ENCODE results near the gene UNC45B.
"Not testable (repeated sequence)": the region's sequence is repeated elsewhere in the genome, so short reads cannot be mapped to it uniquely, and the experiment has no call there.

Gene UNC45B

DNA sequence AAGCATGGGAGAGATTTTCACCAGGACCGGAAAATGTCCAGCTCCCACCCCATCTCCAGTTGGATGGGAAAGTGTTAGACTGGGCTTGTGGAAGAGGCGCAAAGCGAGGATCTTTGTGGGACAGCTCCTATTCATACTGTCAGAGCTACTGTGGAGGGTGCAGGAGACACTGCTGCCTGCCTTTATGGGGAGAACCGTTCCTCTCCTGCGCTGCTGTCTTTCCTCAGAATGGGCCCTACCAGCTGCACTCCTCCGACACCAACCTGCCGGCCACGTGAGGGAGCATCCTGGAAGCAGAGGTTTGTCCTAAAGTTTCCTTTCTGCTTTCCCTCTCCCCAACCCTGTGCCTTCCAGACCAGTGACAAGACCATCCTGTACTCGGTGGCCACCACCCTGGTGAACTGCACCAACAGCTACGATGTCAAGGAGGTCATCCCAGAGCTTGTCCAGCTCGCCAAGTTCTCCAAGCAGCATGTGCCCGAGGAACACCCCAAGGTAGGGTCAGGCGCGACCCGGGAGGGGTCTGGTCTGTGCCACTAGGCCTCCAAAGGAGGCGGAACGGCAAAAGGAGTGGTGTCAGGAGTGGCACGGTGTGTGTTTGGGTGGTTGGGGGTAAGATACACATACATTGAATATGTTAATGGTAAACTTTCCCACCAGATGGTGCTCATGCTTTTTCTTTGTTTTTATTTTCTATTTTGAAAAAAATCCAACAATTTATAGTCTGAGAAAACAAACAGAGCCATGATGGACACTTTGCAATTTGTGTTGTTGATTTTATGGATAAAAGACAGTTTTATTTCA, 23.6 kb downstream of the UNC45B start:
- peak; percentile 47 for DNase-seq (ENCODE audit: low spot score)

DNA sequence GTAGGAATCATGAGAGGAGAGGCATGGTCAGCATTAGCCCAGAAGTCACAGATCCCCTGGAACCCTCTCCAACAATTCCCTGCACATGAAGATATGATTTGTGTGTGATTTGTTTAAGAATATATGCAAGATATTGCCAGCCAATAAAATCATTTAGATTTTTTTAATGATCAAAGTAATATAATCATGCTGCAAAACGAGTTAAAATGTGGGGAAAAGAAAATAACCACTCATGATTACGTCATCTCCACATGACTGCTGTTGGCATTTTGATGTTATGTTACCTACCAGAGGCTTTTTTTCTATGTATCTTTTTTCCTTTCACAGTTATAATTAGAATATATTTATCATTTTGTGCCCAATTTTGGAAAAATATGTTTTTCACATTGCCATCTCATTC, 24.2 kb downstream of the UNC45B start:
- DNase-seq (ENCODE audit: low spot score): no peak

DNA sequence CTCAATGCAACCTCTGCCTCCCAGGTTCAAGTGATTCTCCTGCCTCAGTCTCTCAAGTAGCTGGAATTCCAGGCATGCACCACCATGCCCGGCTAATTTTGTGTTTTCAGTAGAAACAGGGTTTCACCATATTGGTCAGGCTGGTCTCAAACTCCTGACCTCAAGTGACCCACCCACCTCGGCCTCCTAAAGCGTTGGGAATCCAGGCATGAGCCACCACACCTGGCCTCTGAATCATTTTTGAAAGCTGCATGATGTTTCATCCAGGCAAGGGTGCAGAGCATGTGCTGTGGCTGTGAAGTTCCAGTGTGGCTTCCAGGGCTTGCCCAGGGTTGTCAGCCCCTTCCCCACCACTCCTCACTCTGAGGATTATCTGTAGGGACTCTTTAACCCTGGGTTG, 24.7 kb downstream of the UNC45B start:
- DNase-seq (ENCODE audit: low spot score): not testable (repeated sequence)

DNA sequence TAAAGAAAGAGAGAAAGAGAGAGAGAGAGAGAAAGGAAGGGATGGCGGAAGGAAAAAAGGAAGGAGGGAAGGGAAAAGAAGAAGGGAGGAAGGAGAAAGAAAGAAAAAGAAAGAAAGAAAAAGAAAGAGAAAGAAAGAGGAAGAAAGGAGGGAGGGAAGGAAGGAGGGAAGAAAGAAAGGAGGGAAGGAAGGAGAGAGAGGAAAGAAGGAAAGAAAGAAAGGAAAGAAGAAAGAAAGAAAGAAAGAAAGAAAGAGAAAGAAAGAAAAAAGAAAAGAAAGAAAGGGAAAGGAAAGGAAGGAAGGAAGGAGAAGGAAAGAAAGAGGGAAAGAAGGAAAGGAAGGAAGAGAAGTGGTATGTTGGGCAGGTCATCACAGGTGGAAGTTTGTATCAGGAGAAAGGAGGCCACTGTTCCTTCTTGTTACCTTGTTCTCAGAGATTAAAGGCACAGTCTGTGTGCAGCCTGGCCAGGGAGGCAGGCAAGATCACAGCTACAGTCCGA, 27.3 kb downstream of the UNC45B start:
- no peak for DNase-seq (ENCODE audit: low spot score)

DNA sequence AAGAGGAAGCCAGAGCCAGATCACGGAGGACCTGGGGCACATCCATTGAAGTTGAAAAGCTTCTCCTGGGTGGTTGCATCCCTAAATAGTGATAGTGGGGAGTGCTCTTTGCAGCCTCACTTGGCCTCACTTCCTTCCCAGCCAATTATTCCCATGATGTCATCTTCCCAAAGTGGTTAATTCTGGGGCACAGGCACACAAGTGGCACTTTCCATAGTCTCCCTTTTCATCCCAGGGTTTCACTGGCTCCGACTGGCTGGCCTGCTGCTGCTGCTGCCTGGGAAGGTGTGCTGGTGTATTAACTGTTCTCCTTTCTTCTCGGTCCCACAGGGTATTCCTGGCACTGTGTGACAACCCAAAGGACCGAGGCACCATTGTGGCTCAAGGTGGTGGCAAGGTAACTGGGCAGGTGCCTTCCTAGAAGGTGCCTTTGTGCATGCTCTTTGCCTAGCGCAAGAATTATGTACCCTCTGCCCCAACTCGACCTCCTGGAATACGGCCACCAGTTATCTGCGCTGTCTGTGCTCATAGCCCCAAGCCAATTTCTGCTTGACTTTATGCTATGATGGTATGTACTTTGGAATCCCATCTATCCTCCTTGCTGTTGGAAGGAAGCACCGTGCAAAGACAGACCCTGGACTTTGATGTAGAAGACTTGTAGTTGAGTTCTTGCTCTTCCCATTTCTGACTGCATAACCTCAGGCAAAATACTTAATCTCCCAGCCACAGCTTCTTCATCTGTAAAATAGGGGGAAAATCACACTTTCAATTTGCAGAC, 28.2 kb downstream of the UNC45B start:
- no peak for DNase-seq (ENCODE audit: low spot score)

DNA sequence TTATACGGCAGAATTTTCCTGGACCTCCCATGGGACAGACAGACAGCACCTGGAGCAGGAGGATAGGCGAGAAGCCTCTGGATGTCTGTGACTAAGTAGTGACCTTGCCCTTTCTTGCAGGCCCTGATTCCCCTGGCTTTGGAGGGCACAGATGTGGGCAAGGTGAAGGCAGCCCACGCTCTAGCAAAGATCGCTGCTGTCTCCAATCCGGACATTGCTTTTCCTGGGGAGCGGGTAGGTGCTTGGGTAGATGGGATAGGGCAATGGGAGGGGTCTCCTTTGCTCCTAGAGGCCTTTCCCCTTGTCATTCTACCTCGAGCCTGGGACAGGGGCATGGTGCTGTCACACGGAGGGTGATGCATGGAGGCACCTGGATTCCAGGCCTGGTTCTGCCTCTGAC, 29.3 kb downstream of the UNC45B start:
- DNase-seq (ENCODE audit: low spot score): no peak

DNA sequence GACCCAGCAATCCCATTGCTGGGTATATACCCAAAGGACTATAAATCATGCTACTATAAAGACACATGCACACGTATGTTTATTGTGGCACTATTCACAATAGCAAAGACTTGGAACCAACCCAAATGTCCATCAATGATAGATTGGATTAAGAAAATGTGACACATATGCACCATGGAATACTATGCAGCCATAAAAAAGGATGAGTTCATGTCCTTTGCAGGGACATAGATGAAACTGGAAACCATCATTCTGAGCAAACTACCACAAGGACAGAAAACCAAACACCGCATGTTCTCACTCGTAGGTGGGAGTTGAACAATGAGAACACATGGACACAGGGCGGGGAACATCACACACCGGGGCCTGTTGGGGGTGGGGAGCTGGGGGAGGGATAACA, 31.8 kb downstream of the UNC45B start:
- not testable (repeated sequence) for DNase-seq (ENCODE audit: low spot score)

DNA sequence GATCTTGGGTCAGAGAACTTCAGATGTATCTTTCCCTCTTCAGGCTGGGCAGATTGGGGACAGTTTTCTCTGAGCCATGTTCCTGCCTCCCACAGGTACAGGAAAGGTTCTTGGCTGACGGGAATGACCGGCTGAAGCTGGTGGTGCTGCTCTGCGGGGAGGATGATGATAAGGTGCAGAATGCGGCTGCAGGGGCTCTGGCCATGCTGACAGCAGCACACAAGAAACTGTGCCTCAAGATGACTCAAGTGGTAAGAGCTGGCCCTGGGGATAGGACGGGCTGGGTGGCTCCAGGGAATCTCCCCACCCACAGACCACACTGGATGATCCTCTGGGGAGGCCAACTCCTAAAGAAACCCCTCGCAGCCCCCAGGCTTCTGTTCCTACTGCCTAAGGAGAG, 35.7 kb downstream of the UNC45B start:
- no peak for DNase-seq (ENCODE audit: low spot score)

DNA sequence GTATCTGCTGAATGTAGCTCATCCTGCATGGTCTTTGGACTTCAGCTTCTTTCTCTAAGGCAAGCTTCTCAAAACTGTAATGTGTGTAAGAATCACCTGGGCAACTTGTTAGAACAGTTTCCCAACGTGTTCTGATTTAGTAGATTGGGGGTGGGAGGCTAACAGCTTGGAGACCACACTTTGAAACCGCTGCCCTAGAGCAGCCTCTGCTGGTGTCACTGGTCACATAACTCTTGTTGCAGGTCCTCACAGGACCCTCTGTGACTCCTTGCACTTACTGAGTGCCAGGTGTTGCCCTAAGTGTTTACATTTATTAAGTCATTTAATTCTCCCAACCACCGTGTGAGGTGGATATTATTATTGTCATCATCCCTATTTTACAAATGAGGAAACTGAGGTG, 36.7 kb downstream of the UNC45B start:
- DNase-seq (ENCODE audit: low spot score): no peak

DNA sequence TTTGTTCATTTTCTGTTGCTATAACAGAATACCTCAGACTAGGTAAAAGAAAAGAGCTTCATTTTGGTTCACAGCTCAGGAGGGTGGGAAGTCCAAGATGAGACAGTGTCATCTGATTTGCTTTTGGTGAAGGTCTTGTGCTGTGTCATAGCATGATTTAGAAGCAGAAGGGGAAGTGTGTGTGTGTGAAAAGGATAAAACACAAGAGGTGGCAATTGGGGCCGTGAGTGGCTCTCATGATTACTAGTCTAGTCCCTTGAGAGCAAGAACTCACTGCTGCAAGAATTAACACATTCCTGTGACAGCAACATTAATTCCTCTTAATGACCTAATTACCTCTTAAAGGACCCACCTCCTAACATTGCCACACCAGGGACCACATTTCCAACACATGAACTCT, 38.2 kb downstream of the UNC45B start:
- no peak for DNase-seq (ENCODE audit: low spot score)

DNA sequence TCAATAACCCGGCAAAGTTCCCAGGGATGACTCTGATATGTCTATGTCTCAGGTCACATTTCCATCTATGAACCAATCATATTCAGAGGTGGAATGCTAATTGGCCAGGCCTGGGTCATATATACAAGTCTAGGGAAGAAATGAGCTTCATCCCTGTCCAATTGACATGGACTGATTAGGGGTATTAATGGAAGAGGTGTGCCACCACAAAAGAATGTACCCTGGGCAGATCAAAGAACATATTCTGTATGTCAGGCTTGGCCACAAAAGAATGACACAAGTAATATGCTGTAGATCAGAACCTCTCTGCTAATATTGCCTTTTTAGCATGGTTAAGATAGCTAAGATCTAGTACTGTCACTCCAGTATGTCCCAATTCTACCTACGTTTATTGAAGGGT, 39.9 kb downstream of the UNC45B start:
- no peak for DNase-seq (ENCODE audit: low spot score)

DNA sequence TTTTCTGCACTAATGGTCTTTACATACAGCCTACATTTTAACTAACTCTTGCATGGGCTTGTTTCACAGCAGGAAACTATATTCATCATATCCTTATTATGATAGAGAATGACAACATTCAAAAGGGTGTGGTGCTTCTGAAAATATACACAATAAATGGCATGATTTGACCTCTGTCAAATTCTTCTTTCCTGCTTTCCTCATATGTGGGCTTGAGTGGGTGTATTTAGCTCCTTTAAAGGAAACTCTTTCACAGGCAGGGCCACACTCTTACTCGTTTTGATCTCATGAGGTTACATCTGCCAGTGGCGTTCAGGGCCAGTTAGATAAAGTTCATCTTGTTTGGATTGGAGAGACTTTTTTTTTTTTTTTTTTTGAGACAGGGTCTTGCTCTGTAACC, 40.5 kb downstream of the UNC45B start:
- DNase-seq (ENCODE audit: low spot score): no peak

DNA sequence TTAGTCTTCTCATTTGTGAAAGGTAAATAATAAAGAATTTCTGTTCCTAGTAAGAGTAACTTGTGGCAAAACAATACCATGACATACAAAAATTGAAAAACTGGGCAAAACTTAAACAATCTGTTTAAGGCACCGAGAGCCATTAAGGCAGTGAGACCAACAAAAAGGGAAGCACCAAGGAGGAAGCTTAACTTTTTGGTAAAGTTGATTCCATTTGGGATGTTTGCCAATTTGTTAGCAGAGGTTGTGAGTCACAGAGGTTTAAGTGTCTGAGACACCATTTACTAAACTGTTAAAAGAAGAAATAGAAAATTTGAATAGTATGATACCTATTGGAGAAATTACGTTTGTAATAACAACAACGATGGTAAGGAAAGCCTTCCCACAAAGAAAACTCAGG, 41.7 kb downstream of the UNC45B start:
- no peak for DNase-seq (ENCODE audit: low spot score)

DNA sequence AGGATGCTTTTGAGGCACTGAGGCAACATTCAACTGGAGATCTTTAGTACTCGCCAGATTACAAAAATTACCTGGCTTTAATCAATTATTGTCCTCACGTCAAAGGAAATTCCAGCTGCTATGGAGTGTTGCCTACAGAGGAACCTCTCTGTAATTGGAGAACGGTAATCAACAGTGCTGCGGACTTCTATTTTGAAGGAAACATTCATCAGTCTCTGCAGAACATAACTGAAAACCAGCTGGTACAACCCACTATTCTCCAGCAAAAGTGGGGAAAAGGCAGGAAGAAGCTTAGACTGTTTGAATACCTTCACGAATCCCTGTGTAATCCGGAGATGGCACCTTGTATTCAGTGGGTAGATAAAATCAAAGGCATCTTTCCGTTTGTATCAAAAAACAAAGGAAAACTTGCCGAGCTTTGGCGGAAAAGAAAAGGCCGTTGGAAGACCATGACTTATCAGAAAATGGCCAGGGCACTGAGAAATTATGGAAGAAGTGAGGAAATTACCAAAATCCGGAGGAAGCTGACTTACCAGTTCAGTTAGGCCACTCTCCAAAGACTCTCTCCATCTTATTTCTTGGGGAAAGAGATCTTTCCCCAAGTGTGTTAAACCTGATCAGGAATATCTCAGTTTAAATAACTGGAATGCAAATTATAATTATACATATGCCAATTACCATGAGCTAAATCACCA, 43.5 kb downstream of the UNC45B start:
- no peak for DNase-seq (ENCODE audit: low spot score)

DNA sequence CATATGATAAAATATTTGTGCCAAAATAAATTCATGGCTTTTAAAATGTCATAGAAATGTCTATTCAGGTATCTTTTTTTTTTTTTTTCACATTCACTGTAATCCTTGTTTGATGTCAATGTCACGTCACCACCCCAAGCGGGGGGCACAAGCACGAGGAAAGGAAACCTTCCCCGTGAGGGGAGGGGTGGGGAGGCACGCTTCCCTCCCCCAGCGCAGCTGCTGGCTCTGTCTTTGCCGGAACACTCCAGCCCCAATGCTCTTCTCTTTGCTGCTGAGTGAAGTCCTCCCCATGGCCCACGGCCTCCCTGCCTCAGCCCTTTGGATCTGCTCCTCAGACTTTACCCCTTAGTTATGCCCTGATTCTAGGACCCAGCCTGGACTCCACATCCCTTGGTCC, 45.1 kb downstream of the UNC45B start:
- DNase-seq (ENCODE audit: low spot score): no peak

DNA sequence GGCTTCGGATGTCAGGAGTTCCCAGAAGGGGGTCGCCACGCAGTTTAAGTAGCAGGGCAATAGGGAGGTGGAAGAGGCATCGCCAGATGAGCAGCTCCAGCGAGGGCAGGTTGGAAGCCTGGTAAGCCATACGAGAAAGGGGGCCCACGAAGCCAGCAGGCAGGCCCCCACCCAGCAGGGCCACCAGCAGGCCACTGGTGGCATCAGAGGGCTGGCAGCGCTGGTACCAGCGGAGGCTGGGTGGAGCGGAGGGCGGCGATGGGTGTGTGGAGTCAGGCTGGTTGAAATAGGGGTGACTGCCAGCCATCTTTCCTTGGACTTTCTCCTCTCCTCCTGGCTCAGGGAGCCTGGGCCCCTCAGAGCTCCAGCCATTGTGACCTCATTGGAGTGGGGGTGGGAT, 46.4 kb downstream of the UNC45B start, which contains the start of gene SLC35G3:
SLC35G3 (minus strand) TSS at position 393 of the 400 bp plus-strand sequence; CDS start at position 307, 86 bp downstream.
- DNase-seq (ENCODE audit: low spot score): not testable (repeated sequence)

DNA sequence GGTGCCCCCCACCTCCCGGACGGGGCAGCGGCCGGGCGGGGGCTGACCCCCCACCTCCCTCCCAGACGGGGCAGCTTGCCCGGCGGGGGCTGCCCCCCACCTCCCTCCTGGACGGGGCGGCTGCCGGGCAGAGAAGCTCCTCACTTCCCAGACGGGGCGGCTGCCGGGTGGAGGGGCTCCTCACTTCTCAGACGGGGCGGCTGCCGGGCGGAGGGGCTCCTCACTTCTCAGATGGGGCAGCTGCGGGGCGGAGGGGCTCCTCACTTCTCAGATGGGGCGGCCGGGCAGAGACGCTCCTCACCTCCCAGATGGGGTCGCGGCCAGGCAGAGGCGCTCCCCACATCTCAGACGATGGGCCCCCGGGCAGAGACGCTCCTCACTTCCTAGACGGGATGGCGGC, 47.4 kb downstream of the UNC45B start:
- DNase-seq (ENCODE audit: low spot score): not testable (repeated sequence)

DNA sequence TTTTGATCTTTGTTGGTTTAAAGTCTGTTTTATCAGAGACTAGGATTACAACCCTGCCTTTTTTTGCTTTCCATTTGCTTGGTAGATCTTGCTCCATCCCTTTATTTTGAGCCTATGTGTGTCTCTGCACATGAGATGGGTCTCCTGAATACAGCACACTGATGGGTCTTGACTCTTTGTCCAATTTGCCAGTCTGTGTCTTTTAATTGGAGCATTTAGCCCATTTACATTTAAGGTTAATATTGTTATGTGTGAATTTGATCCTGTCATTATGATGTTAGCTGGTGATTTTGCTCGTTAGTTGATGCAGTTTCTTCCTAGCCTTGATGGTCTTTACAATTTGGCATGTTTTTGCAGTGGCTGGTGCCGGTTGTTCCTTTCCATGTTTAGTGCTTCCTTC, 55.0 kb downstream of the UNC45B start:
- not testable (repeated sequence) for DNase-seq (ENCODE audit: low spot score)

DNA sequence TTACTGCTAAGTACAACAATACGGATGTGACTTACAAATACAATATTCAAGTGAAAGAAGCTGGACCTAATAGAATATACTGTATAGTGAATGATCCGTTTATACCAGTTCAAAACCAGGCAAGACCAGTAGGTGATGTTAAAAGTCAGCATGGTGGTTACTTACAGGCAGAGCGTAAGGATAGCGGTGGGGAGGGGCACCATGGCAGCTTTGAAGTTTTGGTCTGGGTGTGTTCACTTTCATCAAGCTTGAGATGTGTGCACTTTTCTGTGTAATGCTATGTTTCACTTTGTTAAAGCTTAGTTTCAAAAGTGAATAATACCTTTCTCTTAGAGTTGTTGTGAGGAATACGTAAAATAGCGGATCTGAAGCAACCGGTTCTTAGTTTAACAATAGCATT, 63.1 kb downstream of the UNC45B start:
- DNase-seq (ENCODE audit: low spot score): no peak

DNA sequence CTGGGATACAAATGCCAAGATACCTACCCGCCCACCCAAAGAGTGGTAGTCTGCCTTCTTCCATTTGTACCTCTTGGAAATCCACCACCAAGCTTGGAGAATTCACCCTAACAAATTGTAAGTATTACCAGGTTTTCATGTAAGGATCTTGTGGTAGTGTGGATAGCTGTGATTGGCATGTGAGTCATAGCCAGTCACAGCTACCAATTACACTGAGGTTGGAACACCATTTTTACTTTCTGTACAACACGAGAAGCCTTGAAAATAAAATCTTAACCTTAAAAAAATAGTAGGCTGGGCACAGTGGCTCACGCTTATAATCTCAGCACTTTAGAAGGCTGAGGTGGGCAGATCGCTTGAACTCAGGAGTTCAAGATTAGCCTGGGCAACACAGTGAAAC, 65.1 kb downstream of the UNC45B start:
- no peak for DNase-seq (ENCODE audit: low spot score)

DNA sequence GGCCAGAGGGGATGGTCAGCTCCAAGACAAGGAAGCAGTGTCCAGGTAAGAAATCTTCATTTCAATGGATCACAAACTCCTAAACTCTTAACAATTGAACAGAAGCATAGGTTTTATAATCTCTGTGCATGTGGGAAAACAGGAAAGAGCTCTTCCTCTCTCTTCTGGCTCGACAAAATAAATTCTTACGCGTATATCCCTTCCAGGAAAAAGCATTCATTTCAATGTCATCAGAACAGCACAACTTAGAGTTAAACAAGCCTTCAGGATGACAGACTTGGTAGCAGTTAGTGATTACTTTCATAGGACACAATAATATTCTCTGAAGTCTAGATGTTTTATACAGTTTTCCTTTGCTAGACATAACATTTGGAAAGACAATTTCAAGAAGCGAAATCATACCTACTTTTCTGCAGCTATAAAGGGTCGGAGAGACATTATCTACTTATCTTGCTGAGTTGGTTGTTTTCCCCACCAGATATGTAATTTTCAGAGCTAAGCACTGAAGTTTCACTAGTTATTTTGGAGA, 65.9 kb downstream of the UNC45B start:
- no peak for DNase-seq (ENCODE audit: low spot score)

DNA sequence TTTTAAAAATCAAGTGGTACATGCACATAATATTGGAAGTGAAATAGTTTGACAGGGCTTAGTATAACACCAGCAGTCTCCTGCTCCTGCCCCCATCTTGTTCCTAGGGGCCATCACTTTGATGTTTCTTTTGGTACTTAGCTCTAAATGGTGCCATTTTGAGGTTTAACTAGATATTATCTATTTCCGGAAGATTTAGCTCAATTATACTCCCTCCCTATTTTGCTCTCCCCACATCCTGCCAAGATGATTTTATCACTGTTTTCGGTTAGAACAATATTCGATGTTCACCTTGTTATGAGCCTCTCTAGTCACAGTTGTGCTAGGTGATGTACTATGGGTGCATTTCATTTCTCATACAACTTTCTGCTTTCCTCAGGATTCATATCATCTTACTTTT, 66.6 kb downstream of the UNC45B start:
- no peak for DNase-seq (ENCODE audit: low spot score)
